IMR-90 (cell line): ENCODE measurements around the gene CREB5. TPM values are rescaled to one million over a fixed set of nuclear protein-coding genes. Genes with fewer than 3 reads are reported as not detected.

Experiments
- ATAC-seq: fragments of 200-7000 bp; cut with Tn5 transposase; 2 replicates; pipeline ENCODE4 v1.9.1; 2020; ENCODE audit warnings: low read depth, mild to moderate bottlenecking, moderate library complexity
- BruUV-seq: library from RNA; stranded (reverse); fragments of 400-500 nt; replicated peaks from 2 replicates; lab custom pipeline; 2021; lab: Mats Ljungman, UMichigan
- CTCF ChIA-PET: fragments of 300-600 bp; formaldehyde crosslinking; extraction: SDS; loops from one replicate; lab custom pipeline; 2021; ENCODE audit warnings: antibody characterized with exemption; lab: Yijun Ruan, JAX
- POLR2A ChIA-PET: fragments of 300-600 bp; sonication (Branson Sonifier 250); formaldehyde crosslinking; loops from one replicate; lab custom pipeline; 2022; ENCODE audit warnings: antibody characterized with exemption; ENCODE audit not compliant: unreplicated experiment; lab: Charles Lee
- DNase-seq: peaks from one replicate; pipeline ENCODE4 v3.0.0; 2013
- H2AFZ ChIP-seq: replicated peaks from 2 replicates; pipeline ENCODE3; 2013; ENCODE audit warnings: low read length, mild to moderate bottlenecking; ENCODE audit not compliant: poor library complexity
- H2AK5ac ChIP-seq: 2 replicates; pipeline ENCODE4 v1.6.1; 2013; ENCODE audit warnings: low read depth, low read length, inconsistent platforms
- H2AK9ac ChIP-seq: replicated peaks from 2 replicates; pipeline ENCODE3; 2013; ENCODE audit warnings: mild to moderate bottlenecking, low read depth, low read length, moderate library complexity; ENCODE audit not compliant: poor library complexity
- H2BK120ac ChIP-seq: 2 replicates; pipeline ENCODE4 v1.6.1; 2013; ENCODE audit warnings: low read depth, low read length, inconsistent platforms
- H2BK15ac ChIP-seq: 3 replicates; pipeline ENCODE4 v1.6.1; 2013; ENCODE audit warnings: low read depth, low read length, inconsistent platforms
- H2BK20ac ChIP-seq: 2 replicates; pipeline ENCODE4 v1.6.1; 2013; ENCODE audit warnings: low read depth, mild to moderate bottlenecking, inconsistent platforms, low read length, moderate library complexity
- H2BK5ac ChIP-seq: 2 replicates; pipeline ENCODE4 v1.6.1; 2013; ENCODE audit warnings: mild to moderate bottlenecking, low read depth, low read length, inconsistent platforms; ENCODE audit not compliant: poor library complexity, severe bottlenecking
- H3K14ac ChIP-seq: replicated peaks from 2 replicates; pipeline ENCODE4 v1.6.1; 2013; ENCODE audit warnings: low read depth, low read length, inconsistent platforms
- H3K18ac ChIP-seq: 2 replicates; pipeline ENCODE4 v1.6.1; 2013; ENCODE audit warnings: low read depth, low read length, control low read depth
- H3K23ac ChIP-seq: 2 replicates; pipeline ENCODE4 v1.6.1; 2013; ENCODE audit warnings: low read depth, low read length, inconsistent platforms
- H3K27ac ChIP-seq: 2 replicates; pipeline ENCODE4 v1.5.1; 2013; ENCODE audit warnings: mild to moderate bottlenecking, control low read depth, low read length; ENCODE audit not compliant: insufficient read depth
- H3K27me3 ChIP-seq: 2 replicates; pipeline ENCODE4 v1.6.1; 2013; ENCODE audit warnings: low read length; ENCODE audit not compliant: control insufficient read depth, insufficient read depth
- H3K36me3 ChIP-seq: 2 replicates; pipeline ENCODE4 v1.6.1; 2013; ENCODE audit warnings: low read length, mixed read lengths; ENCODE audit not compliant: control insufficient read depth, insufficient read depth
- H3K4ac ChIP-seq: 2 replicates; pipeline ENCODE4 v1.6.1; 2013; ENCODE audit warnings: low read depth, low read length, inconsistent platforms
- H3K4me1 ChIP-seq: 2 replicates; pipeline ENCODE4 v1.6.1; 2013; ENCODE audit warnings: low read length, mixed read lengths; ENCODE audit not compliant: control insufficient read depth, insufficient read depth
- H3K4me2 ChIP-seq: 2 replicates; pipeline ENCODE4 v1.6.1; 2013; ENCODE audit warnings: low read depth, mild to moderate bottlenecking, control low read depth, low read length, moderate library complexity
- H3K4me3 ChIP-seq: 2 replicates; pipeline ENCODE4 v1.5.1; 2013; ENCODE audit warnings: low read depth, mild to moderate bottlenecking, control low read depth, low read length, moderate library complexity; ENCODE audit not compliant: insufficient read depth
- H3K56ac ChIP-seq: 2 replicates; pipeline ENCODE4 v1.6.1; 2013; ENCODE audit warnings: low read length, inconsistent platforms; ENCODE audit not compliant: insufficient read depth; ENCODE audit errors: extremely low read depth
- H3K79me1 ChIP-seq, 2 experiments: 2 replicates each; pipeline ENCODE4 v1.6.1; 2013; ENCODE audit warnings: low read length in 2 of 2, inconsistent platforms in 1 of 2, low read depth in 1 of 2
- H3K9ac ChIP-seq: 2 replicates; pipeline ENCODE4 v1.6.1; 2013; ENCODE audit warnings: low read depth, low read length, control low read depth
- H3K9me1 ChIP-seq: 2 replicates; pipeline ENCODE4 v1.6.1; 2013; ENCODE audit warnings: low read length, inconsistent platforms; ENCODE audit not compliant: insufficient read depth
- H3K9me3 ChIP-seq: 2 replicates; pipeline ENCODE4 v1.6.1; 2013; ENCODE audit warnings: low read length; ENCODE audit not compliant: control insufficient read depth, insufficient read depth
- H4K20me1 ChIP-seq: 2 replicates; pipeline ENCODE4 v1.6.1; 2013; ENCODE audit warnings: low read length, inconsistent platforms; ENCODE audit not compliant: insufficient read depth
- H4K5ac ChIP-seq: 2 replicates; pipeline ENCODE4 v1.6.1; 2013; ENCODE audit warnings: mild to moderate bottlenecking, low read depth, low read length, control low read depth
- H4K8ac ChIP-seq, 2 experiments: 2 replicates each; pipeline ENCODE4 v1.6.1; 2013; ENCODE audit warnings: low read depth in 2 of 2, low read length in 2 of 2, control low read depth in 1 of 2, inconsistent platforms in 1 of 2
- H4K91ac ChIP-seq: 2 replicates; pipeline ENCODE4 v1.6.1; 2013; ENCODE audit warnings: low read depth, low read length, inconsistent platforms; ENCODE audit not compliant: insufficient read depth
- BHLHE40 ChIP-seq: fragments of 150-350 bp; IDR thresholded peaks from 2 replicates; pipeline ENCODE4 v1.6.1; 2016; ENCODE audit warnings: mild to moderate bottlenecking, low read depth, low read length
- CEBPB ChIP-seq: IDR thresholded peaks from 2 replicates; pipeline ENCODE4 v1.6.1; 2012; ENCODE audit warnings: low read depth, low read length, improper control_type of control experiment
- CHD1 ChIP-seq: IDR thresholded peaks from 2 replicates; pipeline ENCODE4 v1.6.1; 2012; ENCODE audit warnings: low read depth, low read length, improper control_type of control experiment
- ELK1 ChIP-seq: fragments of 150-350 bp; IDR thresholded peaks from 2 replicates; pipeline ENCODE4 v1.6.1; 2016; ENCODE audit warnings: low read depth, mild to moderate bottlenecking, low read length, moderate library complexity, borderline replicate concordance
- FOS ChIP-seq: fragments of 150-350 bp; IDR thresholded peaks from 2 replicates; pipeline ENCODE4 v1.6.1; 2016; ENCODE audit warnings: low read depth, low read length
- MAFK ChIP-seq: IDR thresholded peaks from 2 replicates; pipeline ENCODE4 v1.6.1; 2012; ENCODE audit warnings: low read depth, low read length, improper control_type of control experiment
- MAZ ChIP-seq: IDR thresholded peaks from 2 replicates; pipeline ENCODE4 v1.6.1; 2012; ENCODE audit warnings: low read depth, mild to moderate bottlenecking, low read length, improper control_type of control experiment, moderate library complexity, borderline replicate concordance
- MXI1 ChIP-seq: IDR thresholded peaks from 2 replicates; pipeline ENCODE4 v1.6.1; 2012; ENCODE audit warnings: low read depth, mild to moderate bottlenecking, low read length, moderate library complexity, borderline replicate concordance
- NFE2L2 ChIP-seq: fragments of 150-350 bp; IDR thresholded peaks from 2 replicates; pipeline ENCODE4 v1.6.1; 2016; ENCODE audit warnings: low read depth, mild to moderate bottlenecking, low read length
- POLR2A ChIP-seq: IDR thresholded peaks from 2 replicates; pipeline ENCODE4 v1.6.1; 2012; ENCODE audit warnings: mild to moderate bottlenecking, low read depth, low read length
- RAD21 ChIP-seq: IDR thresholded peaks from 2 replicates; pipeline ENCODE4 v1.6.1; 2012; ENCODE audit warnings: low read length, improper control_type of control experiment
- RCOR1 ChIP-seq: IDR thresholded peaks from 2 replicates; pipeline ENCODE4 v1.6.1; 2012; ENCODE audit warnings: mild to moderate bottlenecking, low read length, improper control_type of control experiment; ENCODE audit not compliant: insufficient replicate concordance
- RFX5 ChIP-seq: IDR thresholded peaks from 2 replicates; pipeline ENCODE4 v1.8.0; 2012; ENCODE audit warnings: low read depth, mild to moderate bottlenecking, low read length, moderate library complexity
- SMC3 ChIP-seq: fragments of 150-350 bp; IDR thresholded peaks from 2 replicates; pipeline ENCODE4 v1.6.1; 2016; ENCODE audit warnings: low read depth, mild to moderate bottlenecking, antibody characterized with exemption, low read length, moderate library complexity
- USF2 ChIP-seq: fragments of 150-350 bp; IDR thresholded peaks from 2 replicates; pipeline ENCODE4 v1.6.1; 2017; ENCODE audit warnings: mild to moderate bottlenecking, antibody characterized with exemption, low read length, low read depth
- WGBS, 2 experiments: methylation state at CpG; one replicate each; pipeline versions ENCODE4 v1.1.5 to v1.1.7; 2013; ENCODE audit warnings: missing lambda C conversion rate in 2 of 2; ENCODE audit not compliant: insufficient read length in 1 of 2; ENCODE audit errors: extremely low coverage in 2 of 2; 5-methylcytosine and 5-hydroxymethylcytosine counted together
- dilution Hi-C: fragments of 300-500 bp; cut with HindIII; formaldehyde crosslinking; loops from one replicate; pipeline ENCODE4 v1.14.3; 2018; ENCODE audit warnings: low sequenced_read_pairs; ENCODE audit not compliant: unreplicated experiment
- in situ Hi-C: fragments of 300-500 bp; cut with MboI; formaldehyde crosslinking; loops from 3 replicates; pipeline ENCODE4 v1.14.3; 2019; ENCODE audit warnings: low sequenced_read_pairs, inconsistent platforms, mixed read lengths
- intact Hi-C: fragments of 100-400 bp; cut with micrococcal nuclease; formaldehyde crosslinking; loops from 2 replicates; pipeline ENCODE4 v1.10.0; 2022
- polyA plus RNA-seq, 3 experiments: library from polyadenylated mRNA; depleted of rRNA; stranded (reverse); fragments of >200 nt; gene quantifications; 2 replicates each; pipeline ENCODE4 v1.2.3, GENCODE V29; 2012; ENCODE audit warnings: low replicate concordance in 1 of 3
- total RNA-seq: library from RNA; depleted of rRNA; stranded (reverse); fragments of >200 nt; gene quantifications from 2 replicates; pipeline ENCODE4 v1.2.3, GENCODE V29; 2012
- TF ChIP-seq, protein P1 (sequence below): conservative IDR thresholded peaks from 2 replicates; pipeline ENCODE4 v1.5.1; 2012; ENCODE audit warnings: mild to moderate bottlenecking, low read depth, low read length, improper control_type of control experiment

Gene CREB5
- total and polyA plus RNA-seq, 2 of the 4 experiments (the other 2 are of a cell fraction): 7.3 to 13.1 TPM

DNA sequence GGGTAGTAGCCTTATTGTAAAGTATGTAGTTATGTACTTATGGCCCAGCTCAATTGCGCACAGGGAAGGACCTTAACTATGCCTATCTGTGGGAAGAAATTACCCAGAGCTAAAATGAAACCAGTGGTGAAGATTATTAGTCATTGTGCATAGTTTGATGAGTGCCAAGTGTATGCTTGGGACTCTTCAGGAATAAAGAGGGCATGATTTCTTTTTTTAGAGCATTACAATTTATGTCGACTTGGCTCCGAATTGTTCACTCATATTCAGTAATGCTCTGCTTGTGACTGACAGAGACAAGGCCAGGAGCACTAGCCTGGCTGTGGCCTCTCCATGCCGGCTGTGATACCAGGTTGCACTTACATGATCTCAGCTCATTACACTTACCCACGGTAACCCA, 276.3 kb downstream of the CREB5 start:
- CTCF ChIA-PET: no interaction called here

More for the DNA sequence above, 276.3 kb downstream of the CREB5 start:
- WGBS, 2 experiments: 100% methylated on average over 1 of the region's 5 CpGs; no CpG with 5 or more reads in 1 of the 2 experiments
- H3K27me3 ChIP-seq: no peaks in the 10 kb centered on the region
- H2AK5ac ChIP-seq: no peak overlapping the region
- no peak overlapping the region for H2AFZ ChIP-seq
- 0 out of 2 replicates have a peak overlapping the region, but pooled peaks have one; percentile 36 for H3K14ac ChIP-seq
- H3K18ac ChIP-seq: no peak overlapping the region
- in situ Hi-C loops: no loop called here
- H2BK120ac ChIP-seq: no peak overlapping the region
- peaks cover 4% of the 10 kb centered on the region for H3K4me1 ChIP-seq
- no peak overlapping the region for H3K4ac ChIP-seq
- H3K9me1 ChIP-seq: no peaks in the 10 kb centered on the region
- H4K8ac ChIP-seq: no peak overlapping the region
- H3K4me2 ChIP-seq: no peak overlapping the region
- no peak overlapping the region for H3K4me3 ChIP-seq
- H3K79me1 ChIP-seq: 0 out of 4 replicates have a peak, but pooled peaks cover 4 to 5% of the 10 kb centered on the region in 2 experiments
- BruUV-seq: no TSS peak
- DNase-seq (peak; percentile 52), ATAC-seq (no peak)
- POLR2A ChIA-PET: no interaction called here
- TF ChIP-seq MAZ: no peak
- TF ChIP-seq FOS: no peak
- no peak for TF ChIP-seq SMC3
- TF ChIP-seq USF2: no peak
- no peak for TF ChIP-seq CHD1
- no peak for TF ChIP-seq MAFK
- TF ChIP-seq BHLHE40: no peak
- no peak for TF ChIP-seq NFE2L2
- no peak for TF ChIP-seq RCOR1
- no peak for TF ChIP-seq CEBPB
- TF ChIP-seq RFX5: no peak
- TF ChIP-seq, protein P1, sequence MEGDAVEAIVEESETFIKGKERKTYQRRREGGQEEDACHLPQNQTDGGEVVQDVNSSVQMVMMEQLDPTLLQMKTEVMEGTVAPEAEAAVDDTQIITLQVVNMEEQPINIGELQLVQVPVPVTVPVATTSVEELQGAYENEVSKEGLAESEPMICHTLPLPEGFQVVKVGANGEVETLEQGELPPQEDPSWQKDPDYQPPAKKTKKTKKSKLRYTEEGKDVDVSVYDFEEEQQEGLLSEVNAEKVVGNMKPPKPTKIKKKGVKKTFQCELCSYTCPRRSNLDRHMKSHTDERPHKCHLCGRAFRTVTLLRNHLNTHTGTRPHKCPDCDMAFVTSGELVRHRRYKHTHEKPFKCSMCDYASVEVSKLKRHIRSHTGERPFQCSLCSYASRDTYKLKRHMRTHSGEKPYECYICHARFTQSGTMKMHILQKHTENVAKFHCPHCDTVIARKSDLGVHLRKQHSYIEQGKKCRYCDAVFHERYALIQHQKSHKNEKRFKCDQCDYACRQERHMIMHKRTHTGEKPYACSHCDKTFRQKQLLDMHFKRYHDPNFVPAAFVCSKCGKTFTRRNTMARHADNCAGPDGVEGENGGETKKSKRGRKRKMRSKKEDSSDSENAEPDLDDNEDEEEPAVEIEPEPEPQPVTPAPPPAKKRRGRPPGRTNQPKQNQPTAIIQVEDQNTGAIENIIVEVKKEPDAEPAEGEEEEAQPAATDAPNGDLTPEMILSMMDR: no peak
- no peak for TF ChIP-seq ELK1
- TF ChIP-seq MXI1: no peak
- TF ChIP-seq RAD21: no peak
- TF ChIP-seq POLR2A: no peak
- H3K27ac ChIP-seq: no peak overlapping the region
- no peak overlapping the region for H2AK9ac ChIP-seq
- H2BK5ac ChIP-seq: no peak overlapping the region
- dilution Hi-C loops: no loop called here
- H4K5ac ChIP-seq: no peak overlapping the region
- H4K91ac ChIP-seq: no peak overlapping the region
- H4K20me1 ChIP-seq: no peaks in the 10 kb centered on the region
- no peak overlapping the region for H3K56ac ChIP-seq
- no peaks in the 10 kb centered on the region for H3K36me3 ChIP-seq
- intact Hi-C loops: no loop called here
- H3K9ac ChIP-seq: no peak overlapping the region
- no peak overlapping the region for H3K23ac ChIP-seq
- no peak overlapping the region for H2BK15ac ChIP-seq
- no peak overlapping the region for H2BK20ac ChIP-seq
- H3K9me3 ChIP-seq: no peaks in the 10 kb centered on the region
